Measurements from ENCODE around the gene CALN1.

DNA sequence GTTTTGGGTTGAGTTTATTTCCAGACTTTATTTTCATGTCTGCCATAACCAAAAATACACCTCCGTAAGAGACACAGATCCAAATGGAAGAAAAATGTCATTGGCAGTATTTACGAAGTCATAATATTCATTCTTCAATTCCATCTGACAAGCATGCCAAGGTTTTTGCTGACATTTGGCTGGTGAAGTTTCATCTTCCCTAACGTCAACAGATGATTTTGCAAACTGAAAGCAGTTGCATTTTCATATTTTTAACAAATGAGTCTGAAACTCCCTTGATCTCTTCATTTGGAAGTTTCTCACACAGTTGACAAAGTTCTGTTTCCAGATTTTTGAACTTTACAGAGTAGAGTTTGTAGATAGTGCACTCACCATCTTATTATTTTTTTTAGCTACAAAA lies 114.5 kb downstream of the CALN1 start:
- TF ChIP-seq, protein P1, sequence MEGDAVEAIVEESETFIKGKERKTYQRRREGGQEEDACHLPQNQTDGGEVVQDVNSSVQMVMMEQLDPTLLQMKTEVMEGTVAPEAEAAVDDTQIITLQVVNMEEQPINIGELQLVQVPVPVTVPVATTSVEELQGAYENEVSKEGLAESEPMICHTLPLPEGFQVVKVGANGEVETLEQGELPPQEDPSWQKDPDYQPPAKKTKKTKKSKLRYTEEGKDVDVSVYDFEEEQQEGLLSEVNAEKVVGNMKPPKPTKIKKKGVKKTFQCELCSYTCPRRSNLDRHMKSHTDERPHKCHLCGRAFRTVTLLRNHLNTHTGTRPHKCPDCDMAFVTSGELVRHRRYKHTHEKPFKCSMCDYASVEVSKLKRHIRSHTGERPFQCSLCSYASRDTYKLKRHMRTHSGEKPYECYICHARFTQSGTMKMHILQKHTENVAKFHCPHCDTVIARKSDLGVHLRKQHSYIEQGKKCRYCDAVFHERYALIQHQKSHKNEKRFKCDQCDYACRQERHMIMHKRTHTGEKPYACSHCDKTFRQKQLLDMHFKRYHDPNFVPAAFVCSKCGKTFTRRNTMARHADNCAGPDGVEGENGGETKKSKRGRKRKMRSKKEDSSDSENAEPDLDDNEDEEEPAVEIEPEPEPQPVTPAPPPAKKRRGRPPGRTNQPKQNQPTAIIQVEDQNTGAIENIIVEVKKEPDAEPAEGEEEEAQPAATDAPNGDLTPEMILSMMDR (IDR thresholded peaks at IDR 0.05; ENCODE audit: low read length): no peak
- no peak for TF ChIP-seq EZH2 (IDR thresholded peaks at IDR 0.05; ENCODE audit: borderline replicate concordance, low read length)
